ENCODE data around the gene GDI2. TPM values are rescaled to one million over a fixed set of nuclear protein-coding genes. Genes with fewer than 3 reads are reported as not detected.

GDI2 gene
- total RNA-seq, 1 experiment from 2014 or later: 144 TPM

DNA sequence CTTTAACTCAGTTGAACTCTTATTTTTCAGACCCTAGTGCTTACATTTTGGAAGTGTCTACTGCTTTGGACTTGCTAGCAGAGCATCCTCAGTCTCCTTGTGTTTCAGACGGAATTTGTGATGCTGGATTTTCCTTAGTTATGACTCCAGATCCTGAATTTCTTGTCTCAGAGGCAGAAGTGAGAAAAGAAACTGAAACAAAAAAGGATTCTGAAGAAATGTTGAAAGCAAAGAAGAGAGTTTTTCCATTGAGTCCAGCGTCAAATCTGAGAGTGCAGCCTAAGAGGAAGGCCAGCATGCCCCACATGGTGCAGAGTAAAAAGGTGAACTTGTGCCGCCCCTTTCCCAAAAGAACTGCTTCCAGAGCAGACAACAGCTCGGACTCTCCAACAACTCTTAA is 82.5 kb downstream of the GDI2 start:
- peaks cover 18% of the 10 kb centered on the region for H3K79me2 ChIP-seq (ENCODE audit: insufficient read depth, low read length)
- H3K9me2 ChIP-seq (ENCODE audit: insufficient read depth): no peaks in the 10 kb centered on the region
- H3K4me1 ChIP-seq (ENCODE audit: control insufficient read depth in 1 of 2, insufficient read depth in 2 of 2, low read length in 2 of 2): no peaks in the 10 kb centered on the region
- peaks cover 15 to 36% of the 10 kb centered on the region in 2 experiments for H3K36me3 ChIP-seq (ENCODE audit: control insufficient read depth in 1 of 2, insufficient read depth in 2 of 2, low read length in 2 of 2)
- H3K27me3 ChIP-seq (ENCODE audit: insufficient read depth, low read length): no peaks in the 10 kb centered on the region
- no peaks in the 10 kb centered on the region for H3K9me3 ChIP-seq (ENCODE audit: control insufficient read depth in 1 of 2, insufficient read depth in 1 of 2, low read depth in 1 of 2, low read length in 2 of 2)
- H3K4me2 ChIP-seq (ENCODE audit: low read length): no peak overlapping the region
- no peak overlapping the region for H2AFZ ChIP-seq (ENCODE audit: low read depth, low read length, poor library complexity, severe bottlenecking)
- BruUV-seq (replicated peaks): no TSS peak
- POLR2A ChIA-PET: no interaction called here
- no peak overlapping the region for H3K27ac ChIP-seq (ENCODE audit: low read depth, low read length)
- intact Hi-C loops (cut with micrococcal nuclease): no loop called here
- H4K20me1 ChIP-seq (ENCODE audit: insufficient read depth): no peaks in the 10 kb centered on the region; the same call in 1 of the 2 replicates
- H3K9ac ChIP-seq (ENCODE audit: low read length): no peak overlapping the region
- RAD21 ChIA-PET (ENCODE audit: low non-redundant PET in 1 of 2, low total read pairs in 2 of 2, uncharacterized antibody in 2 of 2, unreplicated experiment in 2 of 2): no interaction called here
- CTCF ChIA-PET: interaction anchor here (1.1 kb wide), 1 partner anchor 13 kb away, joined by 3 read pairs; no protein-coding TSS in a partner anchor
- DNase-seq (ENCODE audit: low read depth, low spot score) (no peak), ATAC-seq (no peak)
- H3K4me3 ChIP-seq (replicated peaks in 1 of 2; ENCODE audit: low read depth in 1 of 2, low read length in 2 of 2): no peak overlapping the region
- TF ChIP-seq YY1 (IDR thresholded peaks at IDR 0.05; ENCODE audit: extremely low read depth, insufficient replicate concordance, low read depth, low read length): no peak
- TF ChIP-seq, protein P1, sequence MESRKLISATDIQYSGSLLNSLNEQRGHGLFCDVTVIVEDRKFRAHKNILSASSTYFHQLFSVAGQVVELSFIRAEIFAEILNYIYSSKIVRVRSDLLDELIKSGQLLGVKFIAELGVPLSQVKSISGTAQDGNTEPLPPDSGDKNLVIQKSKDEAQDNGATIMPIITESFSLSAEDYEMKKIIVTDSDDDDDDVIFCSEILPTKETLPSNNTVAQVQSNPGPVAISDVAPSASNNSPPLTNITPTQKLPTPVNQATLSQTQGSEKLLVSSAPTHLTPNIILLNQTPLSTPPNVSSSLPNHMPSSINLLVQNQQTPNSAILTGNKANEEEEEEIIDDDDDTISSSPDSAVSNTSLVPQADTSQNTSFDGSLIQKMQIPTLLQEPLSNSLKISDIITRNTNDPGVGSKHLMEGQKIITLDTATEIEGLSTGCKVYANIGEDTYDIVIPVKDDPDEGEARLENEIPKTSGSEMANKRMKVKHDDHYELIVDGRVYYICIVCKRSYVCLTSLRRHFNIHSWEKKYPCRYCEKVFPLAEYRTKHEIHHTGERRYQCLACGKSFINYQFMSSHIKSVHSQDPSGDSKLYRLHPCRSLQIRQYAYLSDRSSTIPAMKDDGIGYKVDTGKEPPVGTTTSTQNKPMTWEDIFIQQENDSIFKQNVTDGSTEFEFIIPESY (IDR thresholded peaks at IDR 0.05; ENCODE audit: extremely low read depth, insufficient replicate concordance, low read length): no peak
- TF ChIP-seq, protein P2, sequence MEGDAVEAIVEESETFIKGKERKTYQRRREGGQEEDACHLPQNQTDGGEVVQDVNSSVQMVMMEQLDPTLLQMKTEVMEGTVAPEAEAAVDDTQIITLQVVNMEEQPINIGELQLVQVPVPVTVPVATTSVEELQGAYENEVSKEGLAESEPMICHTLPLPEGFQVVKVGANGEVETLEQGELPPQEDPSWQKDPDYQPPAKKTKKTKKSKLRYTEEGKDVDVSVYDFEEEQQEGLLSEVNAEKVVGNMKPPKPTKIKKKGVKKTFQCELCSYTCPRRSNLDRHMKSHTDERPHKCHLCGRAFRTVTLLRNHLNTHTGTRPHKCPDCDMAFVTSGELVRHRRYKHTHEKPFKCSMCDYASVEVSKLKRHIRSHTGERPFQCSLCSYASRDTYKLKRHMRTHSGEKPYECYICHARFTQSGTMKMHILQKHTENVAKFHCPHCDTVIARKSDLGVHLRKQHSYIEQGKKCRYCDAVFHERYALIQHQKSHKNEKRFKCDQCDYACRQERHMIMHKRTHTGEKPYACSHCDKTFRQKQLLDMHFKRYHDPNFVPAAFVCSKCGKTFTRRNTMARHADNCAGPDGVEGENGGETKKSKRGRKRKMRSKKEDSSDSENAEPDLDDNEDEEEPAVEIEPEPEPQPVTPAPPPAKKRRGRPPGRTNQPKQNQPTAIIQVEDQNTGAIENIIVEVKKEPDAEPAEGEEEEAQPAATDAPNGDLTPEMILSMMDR (IDR thresholded peaks at IDR 0.05 in 2 of 3, conservative IDR thresholded peaks at IDR 0.05 in 1 of 3; ENCODE audit: borderline replicate concordance in 1 of 3, insufficient read depth in 1 of 3, low read depth in 2 of 3, low read length in 2 of 3): no peak
- no peak for TF ChIP-seq FOSL1 (IDR thresholded peaks at IDR 0.05; ENCODE audit: low read depth)
- TF ChIP-seq SIN3A (IDR thresholded peaks at IDR 0.05; ENCODE audit: low read depth): no peak
- no peak for TF ChIP-seq EZH2 (IDR thresholded peaks at IDR 0.05)
- TF ChIP-seq, protein P3, sequence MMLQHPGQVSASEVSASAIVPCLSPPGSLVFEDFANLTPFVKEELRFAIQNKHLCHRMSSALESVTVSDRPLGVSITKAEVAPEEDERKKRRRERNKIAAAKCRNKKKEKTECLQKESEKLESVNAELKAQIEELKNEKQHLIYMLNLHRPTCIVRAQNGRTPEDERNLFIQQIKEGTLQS (IDR thresholded peaks at IDR 0.05): no peak
